ENCODE data around the gene PJA2. TPM values are rescaled to one million over a fixed set of nuclear protein-coding genes. Genes with fewer than 3 reads are reported as not detected.

The PJA2 gene
- total and polyA plus RNA-seq, 9 of the 15 experiments (the other 6 are each of a cell fraction or from before 2014, with no cell fraction given), result 25.1 to 82.1 (median 50.1) TPM

DNA sequence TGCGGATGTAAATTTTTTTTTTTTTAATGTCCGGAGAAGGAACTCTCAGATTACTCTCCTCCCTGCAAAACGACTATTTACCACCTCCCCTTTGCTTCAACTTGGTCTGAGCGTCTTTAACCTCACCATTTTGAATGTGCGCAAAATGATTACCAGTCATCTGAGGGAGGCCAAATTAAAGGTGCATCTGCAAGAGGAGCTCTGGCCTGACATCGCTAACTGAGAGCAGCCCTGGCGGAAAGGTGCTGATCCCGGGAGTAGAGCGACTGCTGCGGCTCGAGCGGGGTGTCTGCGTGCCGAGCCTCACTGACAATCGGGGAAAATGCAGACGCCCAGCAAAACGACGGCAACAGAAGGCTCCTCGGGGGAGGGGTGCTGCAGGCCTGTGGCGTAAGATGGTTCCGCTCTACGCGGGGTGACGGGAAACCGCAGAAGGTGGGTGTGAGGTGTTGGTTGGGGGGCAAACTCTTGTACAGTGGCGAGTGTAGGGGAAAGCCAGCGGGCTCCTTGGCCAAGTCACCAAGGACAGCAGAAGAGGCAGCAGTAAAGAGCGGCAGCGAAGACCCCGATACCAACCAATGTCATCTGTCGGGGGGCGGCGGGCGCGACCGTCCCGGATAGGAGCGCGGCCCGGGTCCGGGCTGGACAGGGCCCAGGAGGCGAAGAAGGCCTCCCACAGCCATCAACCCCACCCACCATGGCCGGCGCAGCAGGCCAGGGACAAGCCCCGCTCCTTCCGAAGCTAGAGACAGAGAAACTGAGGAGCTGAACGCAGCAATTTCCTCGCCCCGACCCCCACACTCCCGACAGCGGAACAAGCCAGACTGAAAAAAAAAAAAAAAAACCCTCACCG, 557 bp downstream of the PJA2 start (continued):
- TF ChIP-seq SRSF9 (IDR thresholded peaks at IDR 0.05; ENCODE audit: borderline replicate concordance, low read depth, low read length), result no peak
- TF ChIP-seq CHD4 (IDR thresholded peaks at IDR 0.05; ENCODE audit: insufficient read depth, insufficient replicate concordance, low read depth, low read length, poor library complexity, severe bottlenecking), result no peak
- no peak; the same call in 1 of the 2 replicates for TF ChIP-seq CTBP1 (IDR thresholded peaks at IDR 0.05; ENCODE audit: borderline replicate concordance)
- TF ChIP-seq NCOA6 (IDR thresholded peaks at IDR 0.05), result peak; percentile 42; the same call in 1 of the 2 replicates
- TF ChIP-seq, protein P1, sequence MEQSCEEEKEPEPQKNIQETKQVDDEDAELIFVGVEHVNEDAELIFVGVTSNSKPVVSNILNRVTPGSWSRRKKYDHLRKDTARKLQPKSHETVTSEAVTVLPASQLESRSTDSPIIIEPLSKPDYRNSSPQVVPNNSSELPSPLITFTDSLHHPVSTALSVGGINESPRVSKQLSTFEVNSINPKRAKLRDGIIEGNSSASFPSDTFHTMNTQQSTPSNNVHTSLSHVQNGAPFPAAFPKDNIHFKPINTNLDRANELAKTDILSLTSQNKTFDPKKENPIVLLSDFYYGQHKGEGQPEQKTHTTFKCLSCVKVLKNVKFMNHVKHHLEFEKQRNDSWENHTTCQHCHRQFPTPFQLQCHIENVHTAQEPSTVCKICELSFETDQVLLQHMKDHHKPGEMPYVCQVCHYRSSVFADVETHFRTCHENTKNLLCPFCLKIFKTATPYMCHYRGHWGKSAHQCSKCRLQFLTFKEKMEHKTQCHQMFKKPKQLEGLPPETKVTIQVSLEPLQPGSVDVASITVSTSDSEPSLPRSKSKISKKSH (CRISPR knock-in tag; IDR thresholded peaks at IDR 0.05), result no peak
- TF ChIP-seq DACH1 (IDR thresholded peaks at IDR 0.05; ENCODE audit: partially characterized antibody), result peak; percentile 49
- peak; percentile 87 for TF ChIP-seq TAF1 (IDR thresholded peaks at IDR 0.05; ENCODE audit: control insufficient read depth, extremely low read depth, insufficient read depth, low read length, severe bottlenecking)
- TF ChIP-seq ZFX (CRISPR knock-in tag; IDR thresholded peaks at IDR 0.05), result peak; percentile 97
- TF ChIP-seq RBM25 (IDR thresholded peaks at IDR 0.05; ENCODE audit: low read depth, low read length, severe bottlenecking), result no peak
- no peak for TF ChIP-seq GATAD2B (IDR thresholded peaks at IDR 0.05; ENCODE audit: borderline replicate concordance)
- no peak; a peak in 1 of 4 replicates for TF ChIP-seq TEAD1 (CRISPR knock-in tag; IDR thresholded peaks at IDR 0.05)
- TF ChIP-seq RHOXF2B (CRISPR knock-in tag; conservative IDR thresholded peaks at IDR 0.05), result no peak
- 0 out of 2 replicates have a peak, but pooled peaks have one; percentile 19 for TF ChIP-seq NR1H2 (CRISPR knock-in tag; IDR thresholded peaks at IDR 0.05)
- TF ChIP-seq, protein P2, sequence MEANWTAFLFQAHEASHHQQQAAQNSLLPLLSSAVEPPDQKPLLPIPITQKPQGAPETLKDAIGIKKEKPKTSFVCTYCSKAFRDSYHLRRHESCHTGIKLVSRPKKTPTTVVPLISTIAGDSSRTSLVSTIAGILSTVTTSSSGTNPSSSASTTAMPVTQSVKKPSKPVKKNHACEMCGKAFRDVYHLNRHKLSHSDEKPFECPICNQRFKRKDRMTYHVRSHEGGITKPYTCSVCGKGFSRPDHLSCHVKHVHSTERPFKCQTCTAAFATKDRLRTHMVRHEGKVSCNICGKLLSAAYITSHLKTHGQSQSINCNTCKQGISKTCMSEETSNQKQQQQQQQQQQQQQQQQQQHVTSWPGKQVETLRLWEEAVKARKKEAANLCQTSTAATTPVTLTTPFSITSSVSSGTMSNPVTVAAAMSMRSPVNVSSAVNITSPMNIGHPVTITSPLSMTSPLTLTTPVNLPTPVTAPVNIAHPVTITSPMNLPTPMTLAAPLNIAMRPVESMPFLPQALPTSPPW (CRISPR knock-in tag; IDR thresholded peaks at IDR 0.05), result no peak; the same call in 1 of the 2 replicates
- no peak for TF ChIP-seq ZNF277 (CRISPR knock-in tag; IDR thresholded peaks at IDR 0.05; ENCODE audit: borderline replicate concordance)
- TF ChIP-seq, protein P3, sequence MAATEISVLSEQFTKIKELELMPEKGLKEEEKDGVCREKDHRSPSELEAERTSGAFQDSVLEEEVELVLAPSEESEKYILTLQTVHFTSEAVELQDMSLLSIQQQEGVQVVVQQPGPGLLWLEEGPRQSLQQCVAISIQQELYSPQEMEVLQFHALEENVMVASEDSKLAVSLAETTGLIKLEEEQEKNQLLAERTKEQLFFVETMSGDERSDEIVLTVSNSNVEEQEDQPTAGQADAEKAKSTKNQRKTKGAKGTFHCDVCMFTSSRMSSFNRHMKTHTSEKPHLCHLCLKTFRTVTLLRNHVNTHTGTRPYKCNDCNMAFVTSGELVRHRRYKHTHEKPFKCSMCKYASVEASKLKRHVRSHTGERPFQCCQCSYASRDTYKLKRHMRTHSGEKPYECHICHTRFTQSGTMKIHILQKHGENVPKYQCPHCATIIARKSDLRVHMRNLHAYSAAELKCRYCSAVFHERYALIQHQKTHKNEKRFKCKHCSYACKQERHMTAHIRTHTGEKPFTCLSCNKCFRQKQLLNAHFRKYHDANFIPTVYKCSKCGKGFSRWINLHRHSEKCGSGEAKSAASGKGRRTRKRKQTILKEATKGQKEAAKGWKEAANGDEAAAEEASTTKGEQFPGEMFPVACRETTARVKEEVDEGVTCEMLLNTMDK (IDR thresholded peaks at IDR 0.05; ENCODE audit: borderline replicate concordance, insufficient read depth, low read depth, low read length, poor library complexity, severe bottlenecking), result no peak
- TF ChIP-seq GTF2A2 (tag; IDR thresholded peaks at IDR 0.05), result no peak
- no peak for TF ChIP-seq SIN3B (IDR thresholded peaks at IDR 0.05; ENCODE audit: low read depth)
- TF ChIP-seq ETV1 (tag; conservative IDR thresholded peaks at IDR 0.05; ENCODE audit: low read depth), result peak; percentile 55; the same call in 1 of the 2 replicates
